Sigmoid colon (tissue), 4 donors: ENCODE measurements around the gene NDUFV3.

Experiments used
- CTCF ChIP-seq, 4 experiments: fragments of 450-650 bp in 3 of 4; fragments of 200-600 bp in 1 of 4; IDR thresholded peaks; one replicate each; pipeline ENCODE4 v1.5.1; 2016 to 2019; ENCODE audit warnings: antibody characterized with exemption in 4 of 4, mild to moderate bottlenecking in 3 of 4, moderate library complexity in 2 of 4
- EP300 ChIP-seq, 4 donors: sonication (generic); formaldehyde crosslinking; IDR thresholded peaks; one replicate each; pipeline ENCODE4 v1.6.1; 2017; ENCODE audit warnings: antibody characterized with exemption in 4 of 4
- POLR2A ChIP-seq, 2 donors: fragments of 450-650 bp; IDR thresholded peaks; one replicate each; pipeline ENCODE4 v1.6.1; 2016; ENCODE audit warnings: antibody characterized with exemption in 2 of 2, mild to moderate bottlenecking in 2 of 2, moderate library complexity in 2 of 2
- POLR2AphosphoS5 ChIP-seq, 4 donors: sonication (generic); formaldehyde crosslinking; IDR thresholded peaks; one replicate each; pipeline ENCODE4 v1.6.1; 2017; ENCODE audit warnings: antibody characterized with exemption in 4 of 4

- no peak for TF ChIP-seq CTCF (IDR thresholded peaks at IDR 0.05)
- no peak for TF ChIP-seq POLR2A (IDR thresholded peaks at IDR 0.05)
- TF ChIP-seq POLR2AphosphoS5 (IDR thresholded peaks at IDR 0.05): no peak
- no peak for TF ChIP-seq EP300 (IDR thresholded peaks at IDR 0.05)
These were observed 39.5 kb upstream of the NDUFV3 start for GRCh38 chr21:42853621-42854020.
